Measurements from ENCODE around the gene CEP192. TPM values are rescaled to one million over a fixed set of nuclear protein-coding genes. Genes with fewer than 3 reads are reported as not detected.

CEP192 gene
- total and polyA plus RNA-seq, 2 of the 13 experiments (the other 11 are each of a cell fraction or from before 2014, with no cell fraction given), result 15.3 to 24.7 TPM

- TF ChIP-seq ZFP90 (CRISPR knock-in tag; IDR thresholded peaks at IDR 0.05; ENCODE audit: borderline replicate concordance), result no peak; the same call in 1 of the 2 replicates
- TF ChIP-seq REL (CRISPR knock-in tag; conservative IDR thresholded peaks at IDR 0.05), result no peak
- no peak; the same call in 1 of the 2 replicates for TF ChIP-seq ZMAT3 (CRISPR knock-in tag; conservative IDR thresholded peaks at IDR 0.05)
- no peak for TF ChIP-seq SALL2 (CRISPR knock-in tag; IDR thresholded peaks at IDR 0.05)
- TF ChIP-seq ZBTB7A (CRISPR knock-in tag; IDR thresholded peaks at IDR 0.05), result 0 out of 2 replicates have a peak, but pooled peaks have one; percentile 15
- TF ChIP-seq ZMYM2 (CRISPR knock-in tag; IDR thresholded peaks at IDR 0.05), result peak; percentile 44; the same call in 1 of the 2 replicates
- no peak for TF ChIP-seq RARG (CRISPR knock-in tag; IDR thresholded peaks at IDR 0.05; ENCODE audit: low read depth)
- peak; percentile 82 for TF ChIP-seq ZNF276 (CRISPR knock-in tag; IDR thresholded peaks at IDR 0.05; ENCODE audit: low read depth)
- peak; percentile 77; the same call in 1 of the 2 replicates for TF ChIP-seq TFDP1 (CRISPR knock-in tag; IDR thresholded peaks at IDR 0.05; ENCODE audit: borderline replicate concordance)
- TF ChIP-seq ZNF160 (CRISPR knock-in tag; IDR thresholded peaks at IDR 0.05), result peak; percentile 67; the same call in 1 of the 2 replicates
- TF ChIP-seq MXD4 (CRISPR knock-in tag; IDR thresholded peaks at IDR 0.05), result 0 out of 2 replicates have a peak, but pooled peaks have one; percentile 67
- no peak for TF ChIP-seq SETDB1 (CRISPR knock-in tag; IDR thresholded peaks at IDR 0.05; ENCODE audit: borderline replicate concordance)
- peak; percentile 34; the same call in 1 of the 2 replicates for TF ChIP-seq THAP9 (CRISPR knock-in tag; IDR thresholded peaks at IDR 0.05; ENCODE audit: borderline replicate concordance)
- TF ChIP-seq ZIK1 (CRISPR knock-in tag; IDR thresholded peaks at IDR 0.05; ENCODE audit: borderline replicate concordance, low read depth), result no peak
Observed at GRCh38 chr18:13139885-13140450, 148.8 kb downstream of the CEP192 start (continued).

Data from HepG2 (cell line).